Right hindlimb (tissue), 1 donor: ENCODE measurements around the gene ZIC4.

Experiments
- DNase-seq: peaks from one replicate; pipeline ENCODE4 v3.0.0-alpha.2; 2018

ZIC4 gene

GRCh38 chr3:147417551-147418295, 11.4 kb upstream of the ZIC4 start:
- DNase-seq = no peak

- DNase-seq = no peak
Observed at GRCh38 chr3:147416931-147417330, 10.6 kb upstream of the ZIC4 start.

GRCh38 chr3:147415874-147416273, 9.5 kb upstream of the ZIC4 start:
- no peak for DNase-seq

GRCh38 chr3:147415286-147415685, 8.9 kb upstream of the ZIC4 start:
- DNase-seq = peak; percentile 17

- peak; percentile 18 for DNase-seq
Observed at GRCh38 chr3:147414390-147415138, 8.2 kb upstream of the ZIC4 start.

GRCh38 chr3:147413686-147414389, 7.5 kb upstream of the ZIC4 start:
- no peak for DNase-seq

GRCh38 chr3:147412917-147413685, 6.8 kb upstream of the ZIC4 start:
- peak; percentile 44 for DNase-seq

GRCh38 chr3:147412261-147412916, 6.0 kb upstream of the ZIC4 start:
- peak; percentile 27 for DNase-seq

- DNase-seq = peak; percentile 33
Observed at GRCh38 chr3:147411815-147412241, 5.5 kb upstream of the ZIC4 start.

GRCh38 chr3:147411238-147411814, 5.0 kb upstream of the ZIC4 start:
- peak; percentile 77 for DNase-seq

- DNase-seq = peak; percentile 73
Observed at GRCh38 chr3:147410526-147411237, 4.3 kb upstream of the ZIC4 start.

- peak; percentile 39 for DNase-seq
Observed at GRCh38 chr3:147410116-147410525, 3.8 kb upstream of the ZIC4 start.

GRCh38 chr3:147409143-147410115, 3.1 kb upstream of the ZIC4 start, which contains the start of gene ZIC1:
Gene ZIC1 (plus strand): TSS chr3:147409365. CDS start chr3:147410113, 748 bp downstream.
- peak; percentile 71 for DNase-seq

- peak; percentile 18 for DNase-seq
Observed at GRCh38 chr3:147408188-147409100, 2.1 kb upstream of the ZIC4 start.

GRCh38 chr3:147407498-147408187, 1.3 kb upstream of the ZIC4 start:
- peak; percentile 28 for DNase-seq

- peak; percentile 42 for DNase-seq
Observed at GRCh38 chr3:147407114-147407497, 763 bp upstream of the ZIC4 start.

- no peak for DNase-seq
Observed at GRCh38 chr3:147405231-147406027, 914 bp downstream of the ZIC4 start.
